LNCAP (cell line): ENCODE results near the gene TRAPPC12.

Experiments
- TF ChIP-seq, protein P1 (sequence below): fragments of 450-650 bp; IDR thresholded peaks from 2 replicates; pipeline ENCODE4 v1.5.1; 2017; ENCODE audit warnings: mild to moderate bottlenecking

The TRAPPC12 gene

DNA sequence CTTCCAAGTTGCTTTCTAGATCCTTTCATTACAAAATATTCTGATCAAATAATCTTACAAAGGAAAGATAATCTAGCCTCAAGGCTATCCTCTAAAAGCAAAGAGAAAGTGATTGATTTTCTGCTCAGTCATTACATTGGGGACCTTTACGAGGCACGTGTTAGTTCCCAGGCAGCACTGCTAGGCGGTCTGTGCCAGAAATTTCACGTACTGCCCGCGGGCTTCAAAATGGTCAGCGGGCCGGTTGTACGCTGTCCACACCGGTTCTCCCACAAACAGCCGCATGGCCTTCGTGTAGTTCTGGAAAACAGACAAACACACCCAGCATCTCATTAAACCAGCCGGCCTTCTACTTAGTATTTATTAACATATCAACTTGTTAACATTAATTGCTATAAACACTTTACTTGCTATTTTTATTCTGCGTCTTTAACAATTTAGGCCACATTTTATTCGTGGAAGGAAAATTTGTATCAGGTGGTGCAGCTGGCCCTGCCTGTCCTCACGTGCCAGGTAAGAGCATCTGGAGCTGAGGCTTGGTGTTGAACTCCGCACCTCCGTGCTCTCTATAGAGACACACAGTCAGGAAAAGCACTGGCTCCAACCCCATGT lies 119.4 kb downstream of the TRAPPC12 start:
- TF ChIP-seq, protein P1, sequence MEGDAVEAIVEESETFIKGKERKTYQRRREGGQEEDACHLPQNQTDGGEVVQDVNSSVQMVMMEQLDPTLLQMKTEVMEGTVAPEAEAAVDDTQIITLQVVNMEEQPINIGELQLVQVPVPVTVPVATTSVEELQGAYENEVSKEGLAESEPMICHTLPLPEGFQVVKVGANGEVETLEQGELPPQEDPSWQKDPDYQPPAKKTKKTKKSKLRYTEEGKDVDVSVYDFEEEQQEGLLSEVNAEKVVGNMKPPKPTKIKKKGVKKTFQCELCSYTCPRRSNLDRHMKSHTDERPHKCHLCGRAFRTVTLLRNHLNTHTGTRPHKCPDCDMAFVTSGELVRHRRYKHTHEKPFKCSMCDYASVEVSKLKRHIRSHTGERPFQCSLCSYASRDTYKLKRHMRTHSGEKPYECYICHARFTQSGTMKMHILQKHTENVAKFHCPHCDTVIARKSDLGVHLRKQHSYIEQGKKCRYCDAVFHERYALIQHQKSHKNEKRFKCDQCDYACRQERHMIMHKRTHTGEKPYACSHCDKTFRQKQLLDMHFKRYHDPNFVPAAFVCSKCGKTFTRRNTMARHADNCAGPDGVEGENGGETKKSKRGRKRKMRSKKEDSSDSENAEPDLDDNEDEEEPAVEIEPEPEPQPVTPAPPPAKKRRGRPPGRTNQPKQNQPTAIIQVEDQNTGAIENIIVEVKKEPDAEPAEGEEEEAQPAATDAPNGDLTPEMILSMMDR, result no peak

- TF ChIP-seq, protein P1, result no peak
These were observed 120.9 kb downstream of the TRAPPC12 start for GRCh38 chr2:3500326-3500899.

DNA sequence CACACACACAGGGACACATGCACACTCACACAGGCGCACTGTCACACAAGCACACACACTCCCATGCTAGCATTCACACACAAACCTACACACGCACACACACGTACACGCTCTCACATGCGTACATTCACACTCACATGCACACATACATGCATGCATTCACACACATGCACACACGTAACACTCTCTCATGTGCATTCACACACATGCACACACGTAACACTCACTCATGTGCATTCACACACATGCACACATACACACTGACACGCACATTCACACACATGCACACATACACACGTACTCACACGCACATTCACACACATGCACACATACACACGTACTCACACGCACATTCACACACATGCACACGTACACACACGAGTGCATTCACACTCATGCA lies 123.6 kb downstream of the TRAPPC12 start:
- TF ChIP-seq, protein P1, result no peak

GRCh38 chr2:3503483-3503882 lies 124.0 kb downstream of the TRAPPC12 start:
- TF ChIP-seq, protein P1, result no peak

DNA sequence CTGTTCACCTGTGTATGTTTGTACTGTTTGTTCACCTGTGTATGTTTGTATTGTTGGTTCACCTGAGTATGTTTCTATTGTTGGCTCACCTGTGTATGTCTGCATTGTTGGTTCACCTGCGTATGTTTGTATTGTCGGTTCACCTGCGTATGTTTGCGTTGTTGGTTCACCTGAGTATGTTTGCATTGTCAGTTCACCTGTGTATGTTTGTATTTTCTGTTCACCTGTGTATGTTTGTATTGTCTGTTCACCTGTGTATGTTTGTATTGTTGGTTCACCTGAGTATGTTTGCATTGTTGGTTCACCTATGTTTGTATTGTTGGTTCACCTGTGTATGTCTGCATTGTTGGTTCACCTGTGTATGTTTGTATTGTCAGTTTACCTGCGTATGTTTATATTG lies 125.2 kb downstream of the TRAPPC12 start:
- TF ChIP-seq, protein P1, result no peak

DNA sequence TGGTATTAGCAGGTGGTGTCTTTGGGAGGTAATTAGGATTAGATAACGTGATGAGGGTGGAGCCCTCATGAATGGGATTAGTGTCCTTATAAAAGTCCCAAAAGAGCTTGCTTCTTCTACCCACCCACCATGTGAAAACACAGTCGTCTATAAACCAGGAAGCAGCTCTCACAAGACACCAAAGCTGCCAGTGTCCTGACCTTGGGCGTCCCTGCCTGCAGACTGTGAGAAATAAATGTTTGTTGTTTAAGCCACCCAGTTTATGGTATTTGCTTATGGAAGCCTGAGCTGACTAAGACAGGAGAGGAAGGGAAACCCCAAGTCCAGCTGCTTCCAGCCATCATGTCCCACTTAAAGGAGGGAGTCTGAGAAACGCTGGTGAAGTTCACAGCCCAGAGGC lies 126.3 kb downstream of the TRAPPC12 start:
- TF ChIP-seq, protein P1, result no peak

- TF ChIP-seq, protein P1, result no peak
These were observed 132.6 kb downstream of the TRAPPC12 start for GRCh38 chr2:3512086-3512485.
